ENCODE measurements around the gene CBX1. TPM values are rescaled to one million over a fixed set of nuclear protein-coding genes. Genes with fewer than 3 reads are reported as not detected.

CBX1 gene
- total RNA-seq, 1 experiment from 2014 or later = 126 TPM

GRCh38 chr17:48148854-48149786, 47.8 kb upstream of the CBX1 start:
- intact Hi-C loops (cut with micrococcal nuclease; ENCODE audit: unreplicated experiment) = no loop called here
- Mint-ChIP-seq H3K36me3 (ENCODE audit: insufficient read depth, unreplicated experiment) (no peaks in the 10 kb centered on the region), H3K27ac (ENCODE audit: unreplicated experiment) (no peak overlapping the region), H3K4me1 (ENCODE audit: low read depth, unreplicated experiment) (peaks cover 9% of the 10 kb centered on the region), H3K9me3 (ENCODE audit: low read depth, unreplicated experiment) (no peaks in the 10 kb centered on the region), H3K4me3 (ENCODE audit: low read depth, unreplicated experiment) (no peak overlapping the region), H3K27me3 (ENCODE audit: unreplicated experiment) (peaks cover 17% of the 10 kb centered on the region)
- TF ChIP-seq CTCF (IDR thresholded peaks at IDR 0.05; ENCODE audit: unreplicated experiment) = no peak
- DNase-seq = no peak
- CTCF ChIA-PET = interaction anchor here (0.9 to 1.5 kb wide), 2 partner anchors 9 to 14 kb away, joined by 3 to 4 read pairs; no protein-coding TSS in a partner anchor
- no TSS peak for BruUV-seq (replicated peaks)

- Mint-ChIP-seq H3K27ac (ENCODE audit: unreplicated experiment) (no peak overlapping the region), H3K4me1 (ENCODE audit: low read depth, unreplicated experiment) (no peaks in the 10 kb centered on the region), H3K27me3 (ENCODE audit: unreplicated experiment) (peaks cover 17% of the 10 kb centered on the region), H3K4me3 (ENCODE audit: low read depth, unreplicated experiment) (no peak overlapping the region), H3K36me3 (ENCODE audit: insufficient read depth, unreplicated experiment) (no peaks in the 10 kb centered on the region), H3K9me3 (ENCODE audit: low read depth, unreplicated experiment) (no peaks in the 10 kb centered on the region)
- intact Hi-C loops (cut with micrococcal nuclease; ENCODE audit: unreplicated experiment) = no loop called here
- no TSS peak for BruUV-seq (replicated peaks)
- CTCF ChIA-PET = interaction anchor here (0.9 kb wide), 1 partner anchor 10 kb away, joined by 4 read pairs; no protein-coding TSS in a partner anchor
- no peak for DNase-seq
- TF ChIP-seq CTCF (IDR thresholded peaks at IDR 0.05; ENCODE audit: unreplicated experiment) = no peak
These were observed 46.9 kb upstream of the CBX1 start for GRCh38 chr17:48148029-48148770.

- no peak for DNase-seq
- H3K9me3 Mint-ChIP-seq (ENCODE audit: low read depth, unreplicated experiment) = no peaks in the 10 kb centered on the region
- peaks cover 13% of the 10 kb centered on the region for H3K27me3 Mint-ChIP-seq (ENCODE audit: unreplicated experiment)
- TF ChIP-seq CTCF (IDR thresholded peaks at IDR 0.05; ENCODE audit: unreplicated experiment) = no peak
- CTCF ChIA-PET = interaction anchor here (0.6 kb wide), 1 partner anchor 24 kb away, joined by 3 read pairs; no protein-coding TSS in a partner anchor
- no peak overlapping the region for H3K27ac Mint-ChIP-seq (ENCODE audit: unreplicated experiment)
- no TSS peak for BruUV-seq (replicated peaks)
- no peak overlapping the region for H3K4me3 Mint-ChIP-seq (ENCODE audit: low read depth, unreplicated experiment)
- H3K4me1 Mint-ChIP-seq (ENCODE audit: low read depth, unreplicated experiment) = no peaks in the 10 kb centered on the region
- intact Hi-C loops (cut with micrococcal nuclease; ENCODE audit: unreplicated experiment) = no loop called here
- H3K36me3 Mint-ChIP-seq (ENCODE audit: insufficient read depth, unreplicated experiment) = no peaks in the 10 kb centered on the region
These were observed 43.9 kb upstream of the CBX1 start for GRCh38 chr17:48144976-48145798.

- CTCF ChIA-PET = no interaction called here
- no TSS peak for BruUV-seq (replicated peaks)
- no peak for TF ChIP-seq CTCF (IDR thresholded peaks at IDR 0.05; ENCODE audit: unreplicated experiment)
- no peak overlapping the region for H3K4me3 Mint-ChIP-seq (ENCODE audit: low read depth, unreplicated experiment)
- no peak overlapping the region for H3K27ac Mint-ChIP-seq (ENCODE audit: unreplicated experiment)
- no peaks in the 10 kb centered on the region for H3K4me1 Mint-ChIP-seq (ENCODE audit: low read depth, unreplicated experiment)
- intact Hi-C loops (cut with micrococcal nuclease; ENCODE audit: unreplicated experiment) = no loop called here
- no peaks in the 10 kb centered on the region for H3K9me3 Mint-ChIP-seq (ENCODE audit: low read depth, unreplicated experiment)
- H3K27me3 Mint-ChIP-seq (ENCODE audit: unreplicated experiment) = peaks cover 14% of the 10 kb centered on the region
- H3K36me3 Mint-ChIP-seq (ENCODE audit: insufficient read depth, unreplicated experiment) = no peaks in the 10 kb centered on the region
- DNase-seq = no peak
These were observed 43.0 kb upstream of the CBX1 start for GRCh38 chr17:48144231-48144630.

Data from Calu3 (cell line).